Measurements from ENCODE around the gene ASB10. TPM values are rescaled to one million over a fixed set of nuclear protein-coding genes. Genes with fewer than 3 reads are reported as not detected.
A peak's percentile ranks its signal among the peaks of the same experiment; 100 is the strongest.

The ASB10 gene
- total RNA-seq, 1 donor from 2014 or later: not detected

- Mint-ChIP-seq H3K27ac (no peak overlapping the region), H3K36me3 (ENCODE audit: low read depth) (no peaks in the 10 kb centered on the region), H3K27me3 (peaks cover 7% of the 10 kb centered on the region), H3K4me1 (no peaks in the 10 kb centered on the region), H3K9me3 (no peaks in the 10 kb centered on the region), H3K4me3 (no peak overlapping the region)
- intact Hi-C loops (cut with micrococcal nuclease): no loop called here
- DNase-seq: no peak
Measured at GRCh38 chr7:151187409-151188251, 580 bp upstream of the ASB10 start.

GRCh38 chr7:151185762-151186639 lies 1.0 kb downstream of the ASB10 start:
- no peak for DNase-seq
- intact Hi-C loops (cut with micrococcal nuclease): no loop called here
- H3K4me3 Mint-ChIP-seq: no peak overlapping the region
- no peaks in the 10 kb centered on the region for H3K36me3 Mint-ChIP-seq (ENCODE audit: low read depth)
- no peaks in the 10 kb centered on the region for H3K9me3 Mint-ChIP-seq
- H3K4me1 Mint-ChIP-seq: no peaks in the 10 kb centered on the region
- peaks cover 9% of the 10 kb centered on the region for H3K27me3 Mint-ChIP-seq
- no peak overlapping the region for H3K27ac Mint-ChIP-seq

GRCh38 chr7:151181011-151181431 lies 6.0 kb downstream of the ASB10 start:
- no peaks in the 10 kb centered on the region for H3K9me3 Mint-ChIP-seq
- H3K36me3 Mint-ChIP-seq (ENCODE audit: low read depth): no peaks in the 10 kb centered on the region
- intact Hi-C loops (cut with micrococcal nuclease): no loop called here
- H3K27me3 Mint-ChIP-seq: peaks cover 14% of the 10 kb centered on the region
- DNase-seq: no peak
- no peaks in the 10 kb centered on the region for H3K4me1 Mint-ChIP-seq
- H3K27ac Mint-ChIP-seq: no peak overlapping the region
- H3K4me3 Mint-ChIP-seq: no peak overlapping the region

GRCh38 chr7:151179946-151180345 lies 7.1 kb downstream of the ASB10 start:
- H3K4me1 Mint-ChIP-seq: no peaks in the 10 kb centered on the region
- H3K36me3 Mint-ChIP-seq (ENCODE audit: low read depth): no peaks in the 10 kb centered on the region
- intact Hi-C loops (cut with micrococcal nuclease): no loop called here
- H3K27ac Mint-ChIP-seq: no peak overlapping the region
- H3K9me3 Mint-ChIP-seq: no peaks in the 10 kb centered on the region
- peaks cover 14% of the 10 kb centered on the region for H3K27me3 Mint-ChIP-seq
- no peak overlapping the region for H3K4me3 Mint-ChIP-seq
- DNase-seq: no peak

- intact Hi-C loops (cut with micrococcal nuclease): no loop called here
- H3K4me1 Mint-ChIP-seq: no peaks in the 10 kb centered on the region
Measured at GRCh38 chr7:151179287-151179860, 7.7 kb downstream of the ASB10 start.

GRCh38 chr7:151178831-151179230 lies 8.2 kb downstream of the ASB10 start:
- no peak overlapping the region for H3K27ac Mint-ChIP-seq
- no peak overlapping the region for H3K4me3 Mint-ChIP-seq
- intact Hi-C loops (cut with micrococcal nuclease): no loop called here
- H3K27me3 Mint-ChIP-seq: peaks cover 17% of the 10 kb centered on the region
- no peaks in the 10 kb centered on the region for H3K4me1 Mint-ChIP-seq
- H3K36me3 Mint-ChIP-seq (ENCODE audit: low read depth): no peaks in the 10 kb centered on the region
- no peaks in the 10 kb centered on the region for H3K9me3 Mint-ChIP-seq
- no peak for DNase-seq

More at GRCh38 chr7:151179287-151179860, 7.7 kb downstream of the ASB10 start:
- no peaks in the 10 kb centered on the region for H3K9me3 Mint-ChIP-seq
- no peak overlapping the region for H3K4me3 Mint-ChIP-seq
- H3K27me3 Mint-ChIP-seq: peaks cover 17% of the 10 kb centered on the region
- no peak overlapping the region for H3K27ac Mint-ChIP-seq
- H3K36me3 Mint-ChIP-seq (ENCODE audit: low read depth): no peaks in the 10 kb centered on the region
- DNase-seq: no peak

GRCh38 chr7:151178236-151178635 lies 8.8 kb downstream of the ASB10 start:
- Mint-ChIP-seq H3K4me3 (no peak overlapping the region), H3K27ac (no peak overlapping the region), H3K36me3 (ENCODE audit: low read depth) (no peaks in the 10 kb centered on the region), H3K27me3 (peaks cover 20% of the 10 kb centered on the region), H3K9me3 (no peaks in the 10 kb centered on the region), H3K4me1 (no peaks in the 10 kb centered on the region)
- no peak for DNase-seq
- intact Hi-C loops (cut with micrococcal nuclease): no loop called here

- H3K36me3 Mint-ChIP-seq (ENCODE audit: low read depth): no peaks in the 10 kb centered on the region
- no peaks in the 10 kb centered on the region for H3K9me3 Mint-ChIP-seq
- intact Hi-C loops (cut with micrococcal nuclease): no loop called here
- no peak overlapping the region for H3K4me3 Mint-ChIP-seq
- DNase-seq: no peak
- H3K27me3 Mint-ChIP-seq: peaks cover 28% of the 10 kb centered on the region
- H3K4me1 Mint-ChIP-seq: peaks cover 6% of the 10 kb centered on the region
- H3K27ac Mint-ChIP-seq: no peak overlapping the region
Measured at GRCh38 chr7:151177310-151177709, 9.7 kb downstream of the ASB10 start.

GRCh38 chr7:151176401-151176800 lies 10.6 kb downstream of the ASB10 start:
- no peaks in the 10 kb centered on the region for H3K9me3 Mint-ChIP-seq
- no peak for DNase-seq
- H3K4me3 Mint-ChIP-seq: no peak overlapping the region
- no peaks in the 10 kb centered on the region for H3K36me3 Mint-ChIP-seq (ENCODE audit: low read depth)
- no peak overlapping the region for H3K27ac Mint-ChIP-seq
- intact Hi-C loops (cut with micrococcal nuclease): no loop called here
- peaks cover 8% of the 10 kb centered on the region for H3K4me1 Mint-ChIP-seq
- H3K27me3 Mint-ChIP-seq: peaks cover 36% of the 10 kb centered on the region

GRCh38 chr7:151175793-151176311 lies 11.2 kb downstream of the ASB10 start:
- Mint-ChIP-seq H3K4me3 (no peak overlapping the region), H3K27me3 (peaks cover 40% of the 10 kb centered on the region), H3K36me3 (ENCODE audit: low read depth) (no peaks in the 10 kb centered on the region), H3K4me1 (peaks cover 8% of the 10 kb centered on the region), H3K27ac (no peak overlapping the region), H3K9me3 (no peaks in the 10 kb centered on the region)
- no peak for DNase-seq
- intact Hi-C loops (cut with micrococcal nuclease): no loop called here

- intact Hi-C loops (cut with micrococcal nuclease): no loop called here
- Mint-ChIP-seq H3K9me3 (no peaks in the 10 kb centered on the region), H3K36me3 (ENCODE audit: low read depth) (no peaks in the 10 kb centered on the region), H3K4me3 (no peak overlapping the region), H3K27ac (no peak overlapping the region), H3K4me1 (peaks cover 8% of the 10 kb centered on the region), H3K27me3 (peaks cover 42% of the 10 kb centered on the region)
- no peak for DNase-seq
Measured at GRCh38 chr7:151175047-151175792, 11.8 kb downstream of the ASB10 start.

- H3K4me1 Mint-ChIP-seq: peaks cover 8% of the 10 kb centered on the region
- H3K27ac Mint-ChIP-seq: no peak overlapping the region
- no peaks in the 10 kb centered on the region for H3K9me3 Mint-ChIP-seq
- peaks cover 48% of the 10 kb centered on the region for H3K27me3 Mint-ChIP-seq
- intact Hi-C loops (cut with micrococcal nuclease): loop anchor here (5.0 kb wide), 1 partner anchor 277 kb away; no protein-coding TSS in a partner anchor
- H3K4me3 Mint-ChIP-seq: no peak overlapping the region
- H3K36me3 Mint-ChIP-seq (ENCODE audit: low read depth): no peaks in the 10 kb centered on the region
- DNase-seq: peak; percentile 74
Measured at GRCh38 chr7:151174246-151175046, 12.6 kb downstream of the ASB10 start.

Measured in activated CD4-positive, alpha-beta T cell treated with anti-CD3 and anti-CD28 coated beads, Interleukin-2, amount 10 ng/mL, durations not matched to agents 24 days and 14 days (primary cell).